ENCODE data around the gene PHLDA2. TPM values are rescaled to one million over a fixed set of nuclear protein-coding genes. Genes with fewer than 3 reads are reported as not detected.
A peak's percentile ranks its signal among the peaks of the same experiment; 100 is the strongest.

Gene PHLDA2
- total RNA-seq, 1 donor from 2014 or later: 7.2 TPM

GRCh38 chr11:2931420-2931746 lies 2.2 kb upstream of the PHLDA2 start:
- H3K4me3 ChIP-seq: no peak overlapping the region
- ATAC-seq: no peak
- intact Hi-C loops (cut with DNase I): no loop called here
- peaks cover 32% of the 10 kb centered on the region for H3K4me1 ChIP-seq
- no peaks in the 10 kb centered on the region for H3K36me3 ChIP-seq
- H3K27ac ChIP-seq: no peak overlapping the region
- peaks cover 14% of the 10 kb centered on the region for H3K27me3 ChIP-seq (ENCODE audit: low read depth)
- no peak for TF ChIP-seq CTCF (IDR thresholded peaks at IDR 0.05)
- no peaks in the 10 kb centered on the region for H3K9me3 ChIP-seq
- DNase-seq: no peak

DNA sequence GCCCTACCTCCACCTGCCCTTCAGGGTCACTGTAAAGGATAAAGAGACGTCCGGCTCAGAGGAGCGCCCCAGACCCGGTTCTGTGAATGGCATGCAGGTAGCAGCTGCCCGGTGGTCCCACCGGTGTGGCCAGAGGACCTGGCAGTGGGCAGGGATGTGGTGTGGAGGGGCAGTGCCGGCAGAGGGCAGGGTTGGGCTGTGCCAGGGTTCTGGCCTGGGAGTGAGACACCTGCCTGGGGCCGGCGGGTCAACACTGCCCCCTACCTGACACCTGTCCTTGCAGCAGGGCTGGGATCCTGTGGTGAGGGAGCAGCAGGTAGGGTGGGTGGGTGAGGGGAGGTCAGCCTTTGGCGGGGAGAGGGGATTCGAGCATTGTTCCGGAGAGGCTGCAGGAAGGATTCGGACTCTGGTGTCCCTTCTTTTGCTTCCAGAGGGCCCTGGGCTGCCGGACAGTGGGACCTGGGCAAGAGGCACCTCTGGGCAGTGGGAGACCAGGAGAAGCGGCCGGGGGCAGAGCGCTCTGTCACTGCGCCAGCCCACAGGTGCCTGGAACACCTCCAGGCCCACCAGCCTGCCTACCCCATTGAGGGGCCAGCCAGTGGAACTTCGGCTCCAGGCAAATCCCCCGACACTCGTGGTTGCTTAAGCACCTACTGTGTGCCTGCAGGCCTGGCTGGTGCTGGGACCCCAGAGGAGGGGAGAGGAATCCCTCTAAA lies 1.6 kb upstream of the PHLDA2 start:
- peak; percentile 74 for TF ChIP-seq CTCF (IDR thresholded peaks at IDR 0.05)
- intact Hi-C loops (cut with DNase I): no loop called here
- DNase-seq: peak; percentile 90

GRCh38 chr11:2929950-2930703 lies 907 bp upstream of the PHLDA2 start:
- H3K4me1 ChIP-seq: peaks cover 32% of the 10 kb centered on the region
- intact Hi-C loops (cut with DNase I): no loop called here
- no peaks in the 10 kb centered on the region for H3K36me3 ChIP-seq
- TF ChIP-seq CTCF (IDR thresholded peaks at IDR 0.05): no peak
- peak overlapping the region; percentile 62 for H3K4me3 ChIP-seq
- ATAC-seq: peak; percentile 6 to 46
- peak; percentile 68 for DNase-seq
- H3K27me3 ChIP-seq (ENCODE audit: low read depth): peaks cover 14% of the 10 kb centered on the region
- H3K27ac ChIP-seq: peak overlapping the region; percentile 82
- no peaks in the 10 kb centered on the region for H3K9me3 ChIP-seq

More for the DNA sequence above, 1.6 kb upstream of the PHLDA2 start:
- Histone ChIP-seq H3K36me3 (no peaks in the 10 kb centered on the region), H3K4me3 (peak overlapping the region; percentile 62), H3K27ac (peak overlapping the region; percentile 82), H3K27me3 (ENCODE audit: low read depth) (peaks cover 14% of the 10 kb centered on the region), H3K4me1 (peaks cover 32% of the 10 kb centered on the region), H3K9me3 (no peaks in the 10 kb centered on the region)
- ATAC-seq: peak; percentile 82 to 83

GRCh38 chr11:2929531-2929949 lies 320 bp upstream of the PHLDA2 start:
- no peaks in the 10 kb centered on the region for H3K9me3 ChIP-seq
- H3K27ac ChIP-seq: peak overlapping the region; percentile 82
- no peak for TF ChIP-seq CTCF (IDR thresholded peaks at IDR 0.05)
- peaks cover 32% of the 10 kb centered on the region for H3K4me1 ChIP-seq
- intact Hi-C loops (cut with DNase I): no loop called here
- H3K36me3 ChIP-seq: no peaks in the 10 kb centered on the region
- H3K27me3 ChIP-seq (ENCODE audit: low read depth): peaks cover 14% of the 10 kb centered on the region
- peak; percentile 67 to 80 for ATAC-seq
- DNase-seq: peak; percentile 75
- peak overlapping the region; percentile 62 for H3K4me3 ChIP-seq

DNA sequence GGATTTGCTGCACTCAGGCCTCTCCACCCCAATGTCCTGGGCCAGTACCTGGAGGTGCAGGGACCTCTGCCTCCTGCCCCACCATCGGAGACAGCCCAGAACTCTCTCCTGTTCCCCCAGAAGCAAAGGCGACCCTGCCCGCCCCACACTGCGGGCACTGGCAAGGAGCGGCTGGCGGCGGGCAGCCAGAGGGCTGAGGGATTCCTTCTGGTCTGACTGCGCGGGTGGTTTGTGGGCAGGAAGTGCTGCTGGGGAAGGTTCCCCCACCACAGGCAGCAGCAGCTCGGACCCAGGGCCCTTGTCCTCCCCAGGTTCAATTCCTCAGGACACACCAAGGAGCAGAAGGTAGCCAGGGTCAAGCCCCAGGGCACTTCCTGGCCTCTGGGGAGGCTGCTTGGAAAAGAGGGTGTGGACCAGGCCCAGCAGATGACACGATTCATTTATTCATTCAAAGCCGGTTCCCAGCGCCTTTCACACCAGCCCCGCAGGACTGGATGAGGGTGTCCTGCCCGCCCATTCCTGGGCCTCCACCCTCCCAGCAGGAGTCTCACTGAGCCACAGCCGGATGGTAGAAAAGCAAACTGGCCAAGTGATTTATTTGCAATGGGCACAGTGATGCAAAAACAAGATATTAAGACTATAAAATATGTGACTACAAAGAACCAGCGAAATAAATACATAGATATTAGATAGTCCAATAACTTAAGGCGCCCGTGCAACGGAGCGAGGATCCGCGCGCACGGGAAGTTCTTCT lies 1.2 kb downstream of the PHLDA2 start:
- H3K4me1 ChIP-seq: peaks cover 29% of the 10 kb centered on the region
- peak overlapping the region; percentile 62 for H3K4me3 ChIP-seq
- DNase-seq (peak; percentile 43), ATAC-seq (no peak)
- no peak for TF ChIP-seq CTCF (IDR thresholded peaks at IDR 0.05)
- H3K27ac ChIP-seq: peak overlapping the region; percentile 44
- H3K9me3 ChIP-seq: no peaks in the 10 kb centered on the region
- H3K27me3 ChIP-seq (ENCODE audit: low read depth): peaks cover 14% of the 10 kb centered on the region
- H3K36me3 ChIP-seq: no peaks in the 10 kb centered on the region
- intact Hi-C loops (cut with DNase I): no loop called here

Measured in lower lobe of right lung (tissue), 2 donors.